H1 (cell line): ENCODE data around the gene LRRIQ4. TPM values are rescaled to one million over a fixed set of nuclear protein-coding genes. Genes with fewer than 3 reads are reported as not detected.

Experiments
- CTCF ChIA-PET: fragments of 300-600 bp; sonication (Branson Sonifier 250); formaldehyde crosslinking; loops from one replicate; lab custom pipeline; 2021; ENCODE audit not compliant: partially characterized antibody; lab: Charles Lee
- POLR2A ChIA-PET: fragments of 300-600 bp; sonication (Branson Sonifier 250); formaldehyde crosslinking; loops from one replicate; lab custom pipeline; 2021; ENCODE audit warnings: inconsistent platforms; ENCODE audit not compliant: partially characterized antibody; lab: Charles Lee
- DNase-seq, 2 experiments: peaks; one replicate each; pipeline versions ENCODE4 v3.0.0 to v3.0.0-alpha.2; 2010 to 2022; ENCODE audit warnings: low spot score in 2 of 2, low read depth in 1 of 2, mixed read lengths in 1 of 2
- FAIRE-seq: peaks from 2 replicates; lab custom pipeline; 2011; peaks lifted over from hg19 to GRCh38; lab: Jason Lieb, UNC
- H2AFZ ChIP-seq: 2 replicates; pipeline ENCODE4 v1.8.1; 2012; ENCODE audit warnings: low read length, inconsistent platforms
- H2AK5ac ChIP-seq: 2 replicates; pipeline ENCODE4 v1.6.1; 2013; ENCODE audit warnings: low read depth, low read length
- H2BK120ac ChIP-seq: replicated peaks from 2 replicates; pipeline ENCODE3; 2013; ENCODE audit warnings: low read depth, low read length, inconsistent platforms
- H2BK12ac ChIP-seq: 2 replicates; pipeline ENCODE4 v1.6.1; 2013; ENCODE audit warnings: low read depth, low read length
- H2BK15ac ChIP-seq: 2 replicates; pipeline ENCODE4 v1.6.1; 2013; ENCODE audit warnings: low read length
- H2BK20ac ChIP-seq: 2 replicates; pipeline ENCODE4 v1.6.1; 2013; ENCODE audit warnings: low read length
- H2BK5ac ChIP-seq: 2 replicates; pipeline ENCODE4 v1.6.1; 2013; ENCODE audit warnings: low read depth, low read length
- H3K14ac ChIP-seq: 2 replicates; pipeline ENCODE4 v1.6.1; 2013; ENCODE audit warnings: inconsistent platforms; ENCODE audit not compliant: insufficient read length
- H3K18ac ChIP-seq: 2 replicates; pipeline ENCODE4 v1.6.1; 2013; ENCODE audit warnings: low read length; ENCODE audit errors: extremely low read depth
- H3K23ac ChIP-seq: 2 replicates; pipeline ENCODE4 v1.6.1; 2013; ENCODE audit warnings: inconsistent platforms; ENCODE audit not compliant: insufficient read length
- H3K23me2 ChIP-seq: 2 replicates; pipeline ENCODE4 v1.6.1; 2013; ENCODE audit warnings: low read depth, low read length
- H3K27ac ChIP-seq: 2 replicates; pipeline ENCODE4 v1.6.1; 2011; ENCODE audit warnings: low read depth, low read length, inconsistent platforms
- H3K27me3 ChIP-seq, 4 experiments: replicated peaks in 1 of 4; 1 replicate in 1 of 4; 2 replicates in 3 of 4; pipeline versions ENCODE4 v1.6.1 to v1.8.1; 2011 to 2013; ENCODE audit warnings: low read length in 3 of 4, mild to moderate bottlenecking in 3 of 4, inconsistent platforms in 2 of 4, mixed read lengths in 2 of 4, moderate library complexity in 1 of 4; ENCODE audit not compliant: control insufficient read depth in 3 of 4, insufficient read depth in 3 of 4; ENCODE audit errors: extremely low read depth in 1 of 4
- H3K36me3 ChIP-seq, 4 experiments: 2 replicates each; pipeline versions ENCODE4 v1.6.1 to v1.8.1; 2011 to 2013; ENCODE audit warnings: mild to moderate bottlenecking in 4 of 4, low read length in 3 of 4, moderate library complexity in 2 of 4, control low read depth in 1 of 4, inconsistent platforms in 1 of 4; ENCODE audit not compliant: insufficient read depth in 4 of 4, control insufficient read depth in 2 of 4
- H3K4ac ChIP-seq: replicated peaks from 2 replicates; pipeline ENCODE3; 2013; ENCODE audit warnings: low read length, low read depth, mixed read lengths, inconsistent platforms; ENCODE audit not compliant: insufficient read length
- H3K4me1 ChIP-seq, 4 experiments: replicated peaks in 1 of 4; 1 replicate in 1 of 4; 2 replicates in 3 of 4; pipeline versions ENCODE4 v1.6.1 to v1.8.1; 2011 to 2013; ENCODE audit warnings: low read length in 3 of 4, inconsistent platforms in 2 of 4, mixed read lengths in 1 of 4; ENCODE audit not compliant: insufficient read depth in 4 of 4, control insufficient read depth in 3 of 4
- H3K4me2 ChIP-seq, 2 experiments: 2 replicates each; pipeline versions ENCODE4 v1.6.1 to v1.8.1; 2011 to 2013; ENCODE audit warnings: low read depth in 2 of 2, low read length in 2 of 2, control low read depth in 1 of 2, inconsistent platforms in 1 of 2, mild to moderate bottlenecking in 1 of 2; ENCODE audit not compliant: insufficient read depth in 1 of 2
- H3K4me3 ChIP-seq, 4 experiments: fragments of 200-600, 300-600 bp in 1 of 4; sonication (generic), shearing (Covaris generic), sonication (Bioruptor Twin) in 1 of 4; 2 replicates each; pipeline versions ENCODE4 v1.5.1 to v1.8.1; 2011 to 2016; ENCODE audit warnings: low read length in 4 of 4, low read depth in 3 of 4, control low read depth in 2 of 4, inconsistent platforms in 2 of 4, mild to moderate bottlenecking in 2 of 4, mixed read lengths in 1 of 4, moderate library complexity in 1 of 4; ENCODE audit not compliant: insufficient read depth in 2 of 4; ENCODE audit errors: extremely low read depth in 1 of 4
- H3K56ac ChIP-seq: replicated peaks from 2 replicates; pipeline ENCODE3; 2013; ENCODE audit warnings: low read depth, mild to moderate bottlenecking, mixed read lengths, low read length, inconsistent platforms; ENCODE audit not compliant: insufficient read length
- H3K79me1 ChIP-seq: 2 replicates; pipeline ENCODE4 v1.6.1; 2013; ENCODE audit warnings: low read depth, low read length, control low read depth
- H3K79me2 ChIP-seq, 2 experiments: 2 replicates each; pipeline versions ENCODE4 v1.6.1 to v1.8.1; 2012 to 2013; ENCODE audit warnings: low read length in 2 of 2, mild to moderate bottlenecking in 2 of 2, inconsistent platforms in 1 of 2; ENCODE audit not compliant: insufficient read depth in 2 of 2, control insufficient read depth in 1 of 2
- H3K9ac ChIP-seq, 4 experiments: replicated peaks in 1 of 4; 1 replicate in 1 of 4; 2 replicates in 3 of 4; pipeline versions ENCODE4 v1.6.1 to v1.8.1; 2011 to 2013; ENCODE audit warnings: low read depth in 3 of 4, low read length in 3 of 4, control low read depth in 2 of 4, mild to moderate bottlenecking in 2 of 4, moderate library complexity in 2 of 4, inconsistent platforms in 1 of 4; ENCODE audit errors: extremely low read depth in 1 of 4
- H3K9me3 ChIP-seq, 2 experiments: 2 replicates each; pipeline versions ENCODE4 v1.6.1 to v1.8.1; 2012 to 2013; ENCODE audit warnings: mild to moderate bottlenecking in 2 of 2, moderate library complexity in 2 of 2, control low read depth in 1 of 2, inconsistent platforms in 1 of 2, low read depth in 1 of 2, low read length in 1 of 2, mixed read lengths in 1 of 2; ENCODE audit not compliant: insufficient read depth in 2 of 2
- H4K20me1 ChIP-seq, 2 experiments: replicated peaks in 1 of 2; 2 replicates each; pipeline versions ENCODE3 to v1.8.1; 2011 to 2013; ENCODE audit warnings: inconsistent platforms in 2 of 2, low read length in 2 of 2, mild to moderate bottlenecking in 1 of 2; ENCODE audit not compliant: insufficient read depth in 2 of 2, control insufficient read depth in 1 of 2
- H4K5ac ChIP-seq: 2 replicates; pipeline ENCODE4 v1.6.1; 2013; ENCODE audit warnings: low read length, low read depth, mixed read lengths, inconsistent platforms; ENCODE audit not compliant: insufficient read length
- H4K8ac ChIP-seq: 2 replicates; pipeline ENCODE4 v1.8.0; 2013; ENCODE audit warnings: mild to moderate bottlenecking, moderate library complexity, low read length, inconsistent platforms; ENCODE audit not compliant: insufficient read depth; ENCODE audit errors: extremely low read depth
- H4K91ac ChIP-seq: replicated peaks from 2 replicates; pipeline ENCODE3; 2013; ENCODE audit warnings: low read length, mixed read lengths, inconsistent platforms; ENCODE audit not compliant: insufficient read length
- NRF1 ChIP-seq: IDR thresholded peaks from 2 replicates; pipeline ENCODE4 v1.6.1; 2011; ENCODE audit warnings: mild to moderate bottlenecking, low read depth, low read length, improper control_type of control experiment
- SAP30 ChIP-seq: fragments of 300-600 bp; sonication (generic); IDR thresholded peaks from 2 replicates; pipeline ENCODE4 v1.7.1; 2012; ENCODE audit warnings: low read length, moderate library complexity, mild to moderate bottlenecking, inconsistent platforms; ENCODE audit not compliant: insufficient read depth, insufficient replicate concordance
- SIN3A ChIP-seq, 2 experiments: IDR thresholded peaks in 1 of 2; conservative IDR thresholded peaks in 1 of 2; 2 replicates each; pipeline ENCODE4 v1.6.1; 2011 to 2012; ENCODE audit warnings: low read length in 2 of 2, improper control_type of control experiment in 1 of 2, low read depth in 1 of 2, mild to moderate bottlenecking in 1 of 2
- TBP ChIP-seq: IDR thresholded peaks from 2 replicates; pipeline ENCODE4 v1.6.1; 2011; ENCODE audit warnings: low read depth, low read length, improper control_type of control experiment
- TEAD4 ChIP-seq: IDR thresholded peaks from 2 replicates; pipeline ENCODE4 v1.6.1; 2012; ENCODE audit warnings: low read depth, low read length, inconsistent platforms, mixed read lengths
- WGBS, 2 experiments: shearing (Covaris generic) in 1 of 2; methylation state at CpG; one replicate each; pipeline versions ENCODE4 v1.1.6 to v1.1.7; 2013 to 2015; ENCODE audit warnings: low lambda C conversion rate in 2 of 2, mixed read lengths in 2 of 2, inconsistent platforms in 1 of 2, low coverage in 1 of 2, missing lambda C conversion rate in 1 of 2; ENCODE audit not compliant: insufficient replicate concordance in 2 of 2, insufficient coverage in 1 of 2, insufficient read length in 1 of 2; ENCODE audit errors: extremely low coverage in 1 of 2, missing lambda C conversion rate in 1 of 2; 5-methylcytosine and 5-hydroxymethylcytosine counted together
- polyA plus RNA-seq, 7 experiments: library from polyadenylated mRNA; depleted of rRNA in 3 of 7; stranded (reverse) in 5 of 7; unstranded in 2 of 7; fragments of >200 nt in 5 of 7; fragments of 200-250 nt in 2 of 7; gene quantifications; 1 replicate in 5 of 7; 2 replicates in 1 of 7; 4 replicates in 1 of 7; pipeline versions ENCODE4 v1.2.1 to v1.2.3, GENCODE V29; 2011 to 2013; ENCODE audit warnings: missing spikeins in 2 of 7, mixed read lengths in 2 of 7
- total RNA-seq: library from RNA; stranded (reverse); fragmentation: NEBNext Ultra II Directional; extraction: Animal tissue kit (Norgen Biotek cat#: 25700); gene quantifications from 2 replicates; pipeline ENCODE4 v1.2.1, GENCODE V29; 2021
- TF ChIP-seq, protein P1 (sequence below): IDR thresholded peaks from 2 replicates; pipeline ENCODE4 v1.6.1; 2012; ENCODE audit warnings: inconsistent platforms
- TF ChIP-seq, protein P2 (sequence below): IDR thresholded peaks from 2 replicates; pipeline ENCODE4 v1.6.1; 2012; ENCODE audit warnings: inconsistent platforms

Gene LRRIQ4
- total and polyA plus RNA-seq, 2 of the 8 experiments (the other 6 are each of a cell fraction or from before 2014, with no cell fraction given) = 0.08 TPM; not detected in 1

DNA sequence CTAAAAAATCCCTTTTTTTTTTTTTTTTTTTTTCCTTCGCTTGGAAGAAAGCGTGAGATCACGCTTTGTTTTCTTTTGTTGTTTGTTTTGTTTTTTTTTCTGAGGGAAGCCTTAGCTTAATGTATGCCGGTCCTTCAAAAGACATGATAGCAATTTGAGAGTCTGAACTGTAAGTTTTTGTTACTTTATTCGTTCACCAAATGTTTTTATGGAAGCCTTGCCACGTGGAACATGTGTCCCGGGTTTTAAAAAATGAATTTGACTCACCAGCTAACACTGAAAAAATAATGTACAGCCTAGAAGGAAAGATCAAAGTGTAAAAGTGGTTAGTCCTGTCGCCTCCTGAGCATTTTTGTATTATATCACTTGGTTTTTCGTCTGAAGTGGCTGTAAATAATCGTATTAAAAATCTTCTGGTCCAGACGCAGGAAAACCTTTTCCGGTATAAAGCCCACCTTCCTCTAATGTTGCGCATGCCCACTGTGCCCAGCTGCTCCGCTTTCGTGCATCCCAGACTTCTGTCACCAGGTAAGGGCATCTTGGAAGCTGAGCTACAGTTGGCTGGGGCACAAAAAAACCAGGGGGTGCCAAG lies 40.3 kb upstream of the LRRIQ4 start:
- peak overlapping the region; percentile 96 for H3K27ac ChIP-seq
- WGBS, 2 experiments = 2% methylated on average over 14 of the region's 15 CpGs; no CpG with 5 or more reads in 1 of the 2 experiments
- no peaks in the 10 kb centered on the region for H3K27me3 ChIP-seq
- no peak overlapping the region for H3K14ac ChIP-seq
- no peak overlapping the region for H2BK20ac ChIP-seq
- peaks cover 0 to 3% (median 1%) of the 10 kb centered on the region in 4 experiments; a peak in 1 of 7 replicates for H3K4me1 ChIP-seq
- H3K9me3 ChIP-seq = no peaks in the 10 kb centered on the region
- H2AFZ ChIP-seq = peak overlapping the region; percentile 83
- no peak overlapping the region for H3K23ac ChIP-seq
- peak overlapping the region; percentile 31 for H4K91ac ChIP-seq
- H3K79me2 ChIP-seq = peaks cover 0 to 36% of the 10 kb centered on the region in 2 experiments; a peak in 3 of 4 replicates
- peak overlapping the region; percentile 44 to 91 (median 91) for H3K4me3 ChIP-seq
- ChIA-PET POLR2A (interaction anchor here (0.7 to 3.5 kb wide), 7 partner anchors 9 to 585 kb away, joined by 3 to 30 read pairs (median 4); partner anchors contain the start of genes LRRC34, LRRIQ4, SKIL and TERC), CTCF (interaction anchor here (0.6 to 1.8 kb wide), 3 partner anchors 8 to 40 kb away, joined by 3 to 7 read pairs (median 4); partner anchors contain the start of gene TERC)
- H4K5ac ChIP-seq = peak overlapping the region; percentile 82
- no peak overlapping the region for H3K18ac ChIP-seq
- no peak overlapping the region for H2BK15ac ChIP-seq
- H4K8ac ChIP-seq = peak overlapping the region; percentile 97; the same call in 1 of the 2 replicates
- peaks cover 0 to 25% (median under 1%) of the 10 kb centered on the region in 4 experiments; a peak in 3 of 8 replicates for H3K36me3 ChIP-seq
- H3K56ac ChIP-seq = peak overlapping the region; percentile 94
- peak overlapping the region; percentile 48 to 92 (median 84) for H3K9ac ChIP-seq
- FAIRE-seq (no peak), DNase-seq (no peak)
- no peaks in the 10 kb centered on the region for H3K23me2 ChIP-seq
- no peak overlapping the region for H3K4ac ChIP-seq
- peak overlapping the region; percentile 21 to 74 for H3K4me2 ChIP-seq
- H3K79me1 ChIP-seq = no peaks in the 10 kb centered on the region; the same call in 1 of the 2 replicates
- H2BK5ac ChIP-seq = peak overlapping the region; percentile 92
- no peak for TF ChIP-seq TEAD4
- no peak for TF ChIP-seq TBP
- TF ChIP-seq, protein P1, sequence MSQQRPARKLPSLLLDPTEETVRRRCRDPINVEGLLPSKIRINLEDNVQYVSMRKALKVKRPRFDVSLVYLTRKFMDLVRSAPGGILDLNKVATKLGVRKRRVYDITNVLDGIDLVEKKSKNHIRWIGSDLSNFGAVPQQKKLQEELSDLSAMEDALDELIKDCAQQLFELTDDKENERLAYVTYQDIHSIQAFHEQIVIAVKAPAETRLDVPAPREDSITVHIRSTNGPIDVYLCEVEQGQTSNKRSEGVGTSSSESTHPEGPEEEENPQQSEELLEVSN = peak; percentile 52; the same call in 1 of the 2 replicates
- TF ChIP-seq, protein P2, sequence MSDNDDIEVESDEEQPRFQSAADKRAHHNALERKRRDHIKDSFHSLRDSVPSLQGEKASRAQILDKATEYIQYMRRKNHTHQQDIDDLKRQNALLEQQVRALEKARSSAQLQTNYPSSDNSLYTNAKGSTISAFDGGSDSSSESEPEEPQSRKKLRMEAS = peak; percentile 82; the same call in 1 of the 2 replicates
- TF ChIP-seq NRF1 = peak; percentile 67
- 0 out of 4 replicates have a peak, but pooled peaks of 1 of the 2 experiments have one; percentile 29 for TF ChIP-seq SIN3A (conservative IDR thresholded peaks at IDR 0.05 in 1 of 2, IDR thresholded peaks at IDR 0.05 in 1 of 2; ENCODE audit: low read depth in 1 of 2, low read length in 2 of 2)
- TF ChIP-seq SAP30 = peak; percentile 11
- peaks cover 0 to 2% of the 10 kb centered on the region in 2 experiments for H4K20me1 ChIP-seq
- no peak overlapping the region for H2AK5ac ChIP-seq
- no peak overlapping the region for H2BK120ac ChIP-seq
- H2BK12ac ChIP-seq = no peak overlapping the region
